Brain microvascular endothelial cell (primary cell): ENCODE data around the gene ADK.

Experiments
- DNase-seq: peaks from one replicate; pipeline ENCODE4 v3.0.0-alpha.2; 2020
- H3K27ac ChIP-seq: fragments of 250-450 bp; sonication (Bioruptor Pico); 2 replicates; pipeline ENCODE4 v1.5.1; 2020; ENCODE audit warnings: mild to moderate bottlenecking, moderate library complexity
- H3K27me3 ChIP-seq: fragments of 250-450 bp; sonication (Bioruptor Pico); replicated peaks from 2 replicates; pipeline ENCODE4 v1.5.1; 2020; ENCODE audit warnings: mild to moderate bottlenecking
- H3K36me3 ChIP-seq: fragments of 250-450 bp; sonication (Bioruptor Pico); replicated peaks from 2 replicates; pipeline ENCODE4 v1.5.1; 2020; ENCODE audit warnings: mild to moderate bottlenecking
- H3K4me3 ChIP-seq: 2 replicates; pipeline ENCODE4 v1.5.1; 2011; ENCODE audit warnings: low read depth, mild to moderate bottlenecking, control low read depth, low read length, moderate library complexity
- in situ Hi-C: cut with HindIII; loops from 2 replicates; pipeline ENCODE4 v1.10.0; 2017; ENCODE audit warnings: low sequenced_read_pairs, low pct_ligation_motif_present
- TF ChIP-seq, protein P1 (sequence below): IDR thresholded peaks from 2 replicates; pipeline ENCODE4 v1.5.1; 2011; ENCODE audit warnings: low read depth, mild to moderate bottlenecking, moderate library complexity, low read length, control low read depth, inconsistent platforms; ENCODE audit errors: missing control alignments

ADK gene

DNA sequence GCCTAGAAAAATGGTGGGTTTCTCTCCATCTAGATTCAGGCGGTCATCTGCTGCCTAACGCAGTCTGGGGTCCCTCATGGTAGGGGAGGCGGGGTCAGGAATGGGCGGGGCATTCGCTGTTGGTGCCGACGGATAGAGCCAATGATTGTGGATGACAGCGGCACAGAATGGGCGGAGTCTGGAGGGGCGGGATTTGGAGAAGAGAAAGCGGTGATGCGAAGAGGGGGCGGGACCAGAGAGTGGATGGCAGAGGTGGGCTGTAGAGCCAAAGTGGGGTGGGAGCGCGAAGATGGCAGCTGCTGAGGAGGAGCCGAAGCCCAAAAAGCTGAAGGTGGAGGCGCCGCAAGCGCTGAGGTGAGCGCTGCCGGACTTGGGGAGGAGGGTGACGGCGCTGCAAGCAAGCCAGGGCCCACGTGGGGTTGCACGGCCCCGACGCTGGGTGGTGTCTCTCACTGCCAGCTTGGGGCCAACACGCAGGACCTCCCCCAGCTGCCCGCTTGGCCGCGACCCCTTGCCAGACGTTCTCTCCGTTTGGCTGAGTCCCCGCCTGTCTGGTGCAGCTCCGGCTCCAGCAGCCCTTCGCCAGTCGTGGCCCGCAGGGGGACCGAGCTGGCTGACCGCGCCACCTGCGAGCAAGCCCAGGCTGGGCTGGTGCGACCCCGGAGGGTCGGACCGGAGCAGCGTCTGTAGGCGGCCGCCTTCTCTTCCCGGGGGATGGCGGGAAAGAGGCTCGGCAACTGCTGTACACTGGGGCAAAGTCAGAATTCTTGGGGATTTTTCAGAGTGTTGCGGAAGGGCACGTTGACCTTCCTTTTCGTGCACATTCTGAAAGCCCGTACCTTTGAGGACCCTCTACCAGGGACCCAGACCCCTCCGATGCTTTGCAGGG lies at the start of gene ADK:
Gene ADK (plus strand): TSS at position 232 of the 889 bp plus-strand sequence. CDS start 58 bp downstream, at position 290.
- Histone ChIP-seq H3K36me3 (no peaks in the 10 kb centered on the region), H3K4me3 (peak within 1 kb of the TSS; percentile 97), H3K27me3 (no peaks in the 10 kb centered on the region), H3K27ac (peak within 1 kb of the TSS; percentile 98)
- DNase-seq = peak; percentile 98
- TF ChIP-seq, protein P1, sequence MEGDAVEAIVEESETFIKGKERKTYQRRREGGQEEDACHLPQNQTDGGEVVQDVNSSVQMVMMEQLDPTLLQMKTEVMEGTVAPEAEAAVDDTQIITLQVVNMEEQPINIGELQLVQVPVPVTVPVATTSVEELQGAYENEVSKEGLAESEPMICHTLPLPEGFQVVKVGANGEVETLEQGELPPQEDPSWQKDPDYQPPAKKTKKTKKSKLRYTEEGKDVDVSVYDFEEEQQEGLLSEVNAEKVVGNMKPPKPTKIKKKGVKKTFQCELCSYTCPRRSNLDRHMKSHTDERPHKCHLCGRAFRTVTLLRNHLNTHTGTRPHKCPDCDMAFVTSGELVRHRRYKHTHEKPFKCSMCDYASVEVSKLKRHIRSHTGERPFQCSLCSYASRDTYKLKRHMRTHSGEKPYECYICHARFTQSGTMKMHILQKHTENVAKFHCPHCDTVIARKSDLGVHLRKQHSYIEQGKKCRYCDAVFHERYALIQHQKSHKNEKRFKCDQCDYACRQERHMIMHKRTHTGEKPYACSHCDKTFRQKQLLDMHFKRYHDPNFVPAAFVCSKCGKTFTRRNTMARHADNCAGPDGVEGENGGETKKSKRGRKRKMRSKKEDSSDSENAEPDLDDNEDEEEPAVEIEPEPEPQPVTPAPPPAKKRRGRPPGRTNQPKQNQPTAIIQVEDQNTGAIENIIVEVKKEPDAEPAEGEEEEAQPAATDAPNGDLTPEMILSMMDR = peak; percentile 30
- in situ Hi-C loops = no loop called here

DNA sequence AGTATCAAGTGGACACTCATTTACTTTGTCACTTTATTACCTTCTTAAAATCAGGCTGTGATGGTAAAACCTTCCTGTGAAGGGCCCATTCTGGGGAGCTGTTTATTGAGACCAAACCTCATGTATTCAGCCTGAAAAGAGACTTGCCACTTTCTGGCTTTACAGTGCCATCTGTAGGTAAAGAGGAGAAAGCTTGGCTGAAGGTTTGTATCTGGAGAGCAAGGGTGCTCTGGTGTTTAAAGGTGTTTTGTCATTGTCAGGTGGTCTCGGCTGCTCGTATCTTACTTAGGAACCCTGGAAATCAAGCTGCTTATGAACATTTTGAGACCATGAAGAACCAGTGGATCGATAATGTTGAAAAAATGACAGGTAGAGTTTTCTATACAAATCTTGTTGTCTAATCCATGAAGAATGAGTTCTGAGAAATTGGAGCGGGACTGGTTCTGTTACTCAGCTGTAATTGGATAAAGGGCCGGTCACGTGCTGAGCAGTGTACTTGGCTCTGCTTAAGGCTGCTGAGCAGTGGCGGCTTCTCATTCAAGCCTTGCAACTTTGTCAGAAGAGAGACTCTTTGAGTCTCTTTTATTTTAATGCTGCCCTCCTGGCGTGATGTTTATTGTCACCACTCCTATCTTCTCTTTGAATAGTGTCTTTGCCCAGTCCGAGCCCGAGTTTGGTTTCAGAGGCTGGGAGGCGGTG lies 47.3 kb upstream of the ADK start:
- H3K36me3 ChIP-seq = peaks cover 92% of the 10 kb centered on the region
- DNase-seq = peak; percentile 17
- no peaks in the 10 kb centered on the region for H3K27me3 ChIP-seq
- no peak overlapping the region for H3K4me3 ChIP-seq
- TF ChIP-seq, protein P1 = peak; percentile 69
- in situ Hi-C loops = no loop called here
- no peak overlapping the region for H3K27ac ChIP-seq

DNA sequence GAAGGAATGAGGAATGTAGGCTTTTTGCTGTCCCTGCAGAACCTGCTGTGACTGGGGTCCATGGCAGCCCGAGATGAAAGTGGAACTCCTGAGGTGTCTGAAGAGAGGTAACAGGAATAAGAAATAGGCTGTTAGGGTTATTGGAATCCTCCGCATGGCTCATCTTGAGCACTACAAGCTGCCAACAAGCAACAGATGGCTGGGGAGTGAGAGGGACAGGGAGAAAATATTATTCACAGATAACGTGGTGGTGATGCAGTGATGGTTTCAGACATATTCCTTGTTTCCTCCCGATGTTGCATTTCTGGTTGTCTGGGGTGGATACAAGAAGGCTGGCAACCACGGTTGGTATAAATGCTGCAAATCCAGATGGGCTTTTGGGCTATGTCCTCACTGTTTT lies 46.5 kb upstream of the ADK start:
- H3K36me3 ChIP-seq = peaks cover 92% of the 10 kb centered on the region
- DNase-seq = no peak
- H3K27me3 ChIP-seq = no peaks in the 10 kb centered on the region
- H3K27ac ChIP-seq = no peak overlapping the region
- H3K4me3 ChIP-seq = no peak overlapping the region
- TF ChIP-seq, protein P1 = no peak
- in situ Hi-C loops = no loop called here

DNA sequence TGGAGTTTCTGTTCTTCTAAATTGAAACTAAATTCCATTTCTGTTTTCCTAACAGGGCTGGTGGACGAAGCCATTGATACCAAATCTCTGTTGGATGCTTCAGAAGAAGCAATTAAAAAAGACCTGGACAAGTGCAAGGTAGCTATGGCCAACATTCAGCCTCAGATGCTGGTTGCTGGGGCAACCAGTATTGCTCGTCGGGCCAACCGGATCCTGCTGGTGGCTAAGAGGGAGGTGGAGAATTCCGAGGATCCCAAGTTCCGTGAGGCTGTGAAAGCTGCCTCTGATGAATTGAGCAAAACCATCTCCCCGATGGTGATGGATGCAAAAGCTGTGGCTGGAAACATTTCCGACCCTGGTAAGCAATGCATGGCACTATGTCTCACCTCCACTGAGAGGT lies 46.0 kb upstream of the ADK start:
- TF ChIP-seq, protein P1 = no peak
- Histone ChIP-seq H3K27ac (no peak overlapping the region), H3K27me3 (no peaks in the 10 kb centered on the region), H3K36me3 (peaks cover 92% of the 10 kb centered on the region), H3K4me3 (no peak overlapping the region)
- no peak for DNase-seq
- in situ Hi-C loops = no loop called here

DNA sequence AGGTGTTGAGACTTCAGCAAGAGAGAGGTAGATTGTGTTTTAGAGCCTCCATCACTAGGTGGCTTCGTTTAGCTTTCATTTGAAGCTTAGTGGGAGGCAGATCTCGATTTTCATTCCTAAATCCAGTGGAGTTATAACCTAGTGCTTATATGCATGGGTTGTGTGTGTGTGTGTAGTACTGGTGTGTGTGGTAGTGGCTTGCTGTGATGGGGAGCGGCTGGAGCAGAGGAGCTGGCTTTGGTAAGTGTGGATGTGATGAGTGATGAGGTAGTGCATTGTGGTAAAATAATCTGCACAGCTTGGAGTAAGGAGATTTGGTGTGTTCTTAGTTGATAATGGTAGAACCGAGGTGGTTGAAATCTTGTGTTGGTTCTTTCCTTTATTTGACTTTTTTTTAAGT lies 43.6 kb upstream of the ADK start:
- TF ChIP-seq, protein P1 = no peak
- H3K27me3 ChIP-seq = no peaks in the 10 kb centered on the region
- peaks cover 96% of the 10 kb centered on the region for H3K36me3 ChIP-seq
- in situ Hi-C loops = no loop called here
- H3K27ac ChIP-seq = no peak overlapping the region
- H3K4me3 ChIP-seq = no peak overlapping the region
- no peak for DNase-seq
